Measurements from ENCODE around the gene HAPLN2. TPM values are rescaled to one million over a fixed set of nuclear protein-coding genes. Genes with fewer than 3 reads are reported as not detected.

Gene HAPLN2
- total and polyA plus RNA-seq, 2 donors (not counting 1 experiment from before 2014, with no cell fraction given) = 0.13 TPM; not detected in 1

GRCh38 chr1:156657741-156658319, 38.6 kb downstream of the HAPLN2 start:
- Mint-ChIP-seq H3K9me3 (ENCODE audit: insufficient read depth) (no peaks in the 10 kb centered on the region), H3K4me3 (peak overlapping the region; percentile 86), H3K27me3 (peaks cover 48% of the 10 kb centered on the region), H3K4me1 (peaks cover 69% of the 10 kb centered on the region), H3K27ac (no peak overlapping the region)
- Histone ChIP-seq H3K36me3 (replicated peaks in 1 of 2; ENCODE audit: control extremely low read depth in 1 of 2, control insufficient read depth in 1 of 2, extremely low read depth in 1 of 2, insufficient read depth in 2 of 2, low read length in 1 of 2) (no peaks in the 10 kb centered on the region), H3K27me3 (replicated peaks in 1 of 4; ENCODE audit: control extremely low read depth in 1 of 4, control insufficient read depth in 3 of 4, insufficient read depth in 4 of 4, low read length in 3 of 4) (peaks cover 0 to 53% (median 29%) of the 10 kb centered on the region in 4 experiments), H3K4me2 (replicated peaks; ENCODE audit: low read depth, low read length, poor library complexity, severe bottlenecking) (peak overlapping the region; percentile 92), H3K4me1 (ENCODE audit: control insufficient read depth in 2 of 2, insufficient read depth in 2 of 2, low read length in 2 of 2) (peaks cover 55 to 66% of the 10 kb centered on the region in 2 donors), H3K79me2 (ENCODE audit: control insufficient read depth, insufficient read depth, low read length) (no peaks in the 10 kb centered on the region), H4K20me1 (ENCODE audit: control insufficient read depth, insufficient read depth, low read length, poor library complexity, severe bottlenecking) (no peaks in the 10 kb centered on the region), H2AFZ (ENCODE audit: insufficient read depth, low read depth, low read length, poor library complexity, severe bottlenecking) (peak overlapping the region; percentile 53), H3K27ac (ENCODE audit: low read length in 2 of 2) (no peak overlapping the region), H3K4me3 (ENCODE audit: control extremely low read depth in 1 of 5, extremely low read depth in 1 of 5, insufficient read depth in 1 of 5, low read depth in 2 of 5, low read length in 4 of 5) (peak overlapping the region in 3 of 5 experiments; percentile 33 to 51 (median 46)), H3K9me3 (ENCODE audit: control extremely low read depth in 1 of 3, control insufficient read depth in 2 of 3, insufficient read depth in 1 of 3, low read length in 2 of 3) (no peaks in the 10 kb centered on the region), H3K9ac (ENCODE audit: low read length) (peak overlapping the region; percentile 62)
- intact Hi-C loops (cut with micrococcal nuclease) = loop anchor here (1.0 to 2.0 kb wide), 3 partner anchors 17 to 74 kb away; no protein-coding TSS in a partner anchor
- ATAC-seq (ENCODE audit: low read depth) (no peak), DNase-seq (no peak)
- WGBS (ENCODE audit: insufficient coverage) = 14% methylated on average over 13 of the region's 15 CpGs
- POLR2A ChIA-PET = no interaction called here
- TF ChIP-seq EZH2 (IDR thresholded peaks at IDR 0.05; ENCODE audit: borderline replicate concordance, insufficient read depth, low read depth, low read length, poor library complexity, severe bottlenecking) = no peak
- TF ChIP-seq, protein P1, sequence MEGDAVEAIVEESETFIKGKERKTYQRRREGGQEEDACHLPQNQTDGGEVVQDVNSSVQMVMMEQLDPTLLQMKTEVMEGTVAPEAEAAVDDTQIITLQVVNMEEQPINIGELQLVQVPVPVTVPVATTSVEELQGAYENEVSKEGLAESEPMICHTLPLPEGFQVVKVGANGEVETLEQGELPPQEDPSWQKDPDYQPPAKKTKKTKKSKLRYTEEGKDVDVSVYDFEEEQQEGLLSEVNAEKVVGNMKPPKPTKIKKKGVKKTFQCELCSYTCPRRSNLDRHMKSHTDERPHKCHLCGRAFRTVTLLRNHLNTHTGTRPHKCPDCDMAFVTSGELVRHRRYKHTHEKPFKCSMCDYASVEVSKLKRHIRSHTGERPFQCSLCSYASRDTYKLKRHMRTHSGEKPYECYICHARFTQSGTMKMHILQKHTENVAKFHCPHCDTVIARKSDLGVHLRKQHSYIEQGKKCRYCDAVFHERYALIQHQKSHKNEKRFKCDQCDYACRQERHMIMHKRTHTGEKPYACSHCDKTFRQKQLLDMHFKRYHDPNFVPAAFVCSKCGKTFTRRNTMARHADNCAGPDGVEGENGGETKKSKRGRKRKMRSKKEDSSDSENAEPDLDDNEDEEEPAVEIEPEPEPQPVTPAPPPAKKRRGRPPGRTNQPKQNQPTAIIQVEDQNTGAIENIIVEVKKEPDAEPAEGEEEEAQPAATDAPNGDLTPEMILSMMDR (IDR thresholded peaks at IDR 0.05) = peak; percentile 63
- CTCF ChIA-PET = interaction anchor here (0.5 to 9.0 kb wide), 18 partner anchors 8 to 320 kb away, joined by 3 to 173 read pairs (median 4); partner anchors contain the start of genes BCAN, CCT3, CRABP2 and HAPLN2

- no peak for DNase-seq
- H3K36me3 ChIP-seq (replicated peaks in 1 of 2; ENCODE audit: control extremely low read depth in 1 of 2, control insufficient read depth in 1 of 2, extremely low read depth in 1 of 2, insufficient read depth in 2 of 2, low read length in 1 of 2) = no peaks in the 10 kb centered on the region
- Mint-ChIP-seq H3K27ac (peak overlapping the region; percentile 26), H3K4me3 (peak overlapping the region; percentile 86), H3K4me1 (peaks cover 75% of the 10 kb centered on the region), H3K9me3 (ENCODE audit: insufficient read depth) (no peaks in the 10 kb centered on the region), H3K27me3 (peaks cover 41% of the 10 kb centered on the region)
- H3K9me3 ChIP-seq (ENCODE audit: control extremely low read depth in 1 of 3, control insufficient read depth in 2 of 3, insufficient read depth in 1 of 3, low read length in 2 of 3) = no peaks in the 10 kb centered on the region
- CTCF ChIA-PET = interaction anchor here (0.8 to 9.0 kb wide), 14 partner anchors 9 to 273 kb away, joined by 3 to 173 read pairs (median 4); partner anchors contain the start of genes BCAN, CRABP2, HAPLN2 and NES
- ATAC-seq (ENCODE audit: low read depth) = no peak
- H4K20me1 ChIP-seq (ENCODE audit: control insufficient read depth, insufficient read depth, low read length, poor library complexity, severe bottlenecking) = no peaks in the 10 kb centered on the region
- WGBS (ENCODE audit: insufficient coverage) = 93% methylated on average over 14 of the region's 14 CpGs
- no peak overlapping the region for H3K27ac ChIP-seq (ENCODE audit: low read length in 2 of 2)
- peaks cover 61 to 72% of the 10 kb centered on the region in 2 donors for H3K4me1 ChIP-seq (ENCODE audit: control insufficient read depth in 2 of 2, insufficient read depth in 2 of 2, low read length in 2 of 2)
- H3K27me3 ChIP-seq (replicated peaks in 1 of 4; ENCODE audit: control extremely low read depth in 1 of 4, control insufficient read depth in 3 of 4, insufficient read depth in 4 of 4, low read length in 3 of 4) = peaks cover 0 to 47% (median 25%) of the 10 kb centered on the region in 4 experiments
- TF ChIP-seq EZH2 (IDR thresholded peaks at IDR 0.05; ENCODE audit: borderline replicate concordance, insufficient read depth, low read depth, low read length, poor library complexity, severe bottlenecking) = no peak
- TF ChIP-seq, protein P1 (IDR thresholded peaks at IDR 0.05) = no peak
- no peak overlapping the region for H2AFZ ChIP-seq (ENCODE audit: insufficient read depth, low read depth, low read length, poor library complexity, severe bottlenecking)
- no peaks in the 10 kb centered on the region for H3K79me2 ChIP-seq (ENCODE audit: control insufficient read depth, insufficient read depth, low read length)
- H3K4me3 ChIP-seq (ENCODE audit: control extremely low read depth in 1 of 5, extremely low read depth in 1 of 5, insufficient read depth in 1 of 5, low read depth in 2 of 5, low read length in 4 of 5) = no peak overlapping the region
- POLR2A ChIA-PET = no interaction called here
- no peak overlapping the region for H3K9ac ChIP-seq (ENCODE audit: low read length)
- no peak overlapping the region for H3K4me2 ChIP-seq (replicated peaks; ENCODE audit: low read depth, low read length, poor library complexity, severe bottlenecking)
- intact Hi-C loops (cut with micrococcal nuclease) = no loop called here
Observed at GRCh38 chr1:156658496-156658895, 39.3 kb downstream of the HAPLN2 start.

All from B cell (primary cell).